Measurements from ENCODE around the gene MCAM.

The MCAM gene

DNA sequence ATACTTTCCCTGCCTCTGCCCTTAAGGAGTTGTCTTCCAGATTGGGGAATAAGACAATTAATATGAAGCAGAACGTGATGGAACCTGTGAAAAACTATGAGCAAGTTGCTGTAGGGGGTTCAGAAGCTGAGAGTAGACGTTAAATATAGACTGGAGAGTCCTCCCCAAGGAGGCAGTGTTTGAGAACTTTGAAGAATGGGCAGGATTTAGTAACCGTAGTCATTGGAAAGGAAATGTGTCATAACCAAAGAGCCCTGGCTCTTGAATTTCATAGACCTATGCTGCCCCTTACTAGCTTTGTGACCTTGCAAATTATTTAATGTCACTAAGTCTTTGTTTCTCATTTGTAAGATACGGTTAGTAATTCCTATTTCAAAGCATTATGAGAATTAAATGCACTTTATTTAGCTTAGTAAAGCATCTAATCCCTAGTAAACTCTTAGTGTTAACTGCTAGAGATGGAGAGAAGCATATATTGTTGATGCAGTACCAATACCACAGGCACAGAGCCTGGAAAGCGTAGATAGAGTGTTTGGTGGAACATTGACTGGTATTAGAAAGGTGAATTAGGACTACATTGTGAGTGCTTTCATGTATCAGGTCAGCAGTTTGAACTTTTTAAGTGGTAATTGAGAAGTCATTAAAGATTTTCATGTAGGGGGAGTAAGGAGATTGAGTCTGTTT is 54.1 kb downstream of the MCAM start:
- TF ChIP-seq ZNF274 (IDR thresholded peaks at IDR 0.05; ENCODE audit: low read depth, low read length) = no peak
- H3K4me3 ChIP-seq (ENCODE audit: low read length) = no peak overlapping the region

DNA sequence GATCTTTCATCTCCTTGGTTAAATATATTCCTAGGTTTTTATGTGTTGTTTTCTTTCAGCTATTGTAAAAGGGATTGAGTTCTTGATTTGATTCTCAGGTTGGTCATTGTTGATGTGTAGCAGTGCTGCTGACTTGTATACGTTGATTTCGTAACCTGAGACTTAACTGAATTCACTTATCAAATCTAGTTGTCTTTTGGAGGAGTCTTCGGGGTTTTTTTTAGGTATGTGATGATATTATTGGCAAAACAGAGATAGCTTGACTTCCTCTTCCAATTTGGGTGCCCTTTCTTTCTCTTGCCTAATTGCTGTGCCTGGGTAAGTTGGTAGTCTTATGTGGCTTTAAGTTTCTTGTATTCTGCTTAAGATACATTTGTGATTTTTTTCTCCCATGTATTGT is 57.9 kb downstream of the MCAM start:
- no peak overlapping the region for H3K4me3 ChIP-seq (ENCODE audit: low read length)
- TF ChIP-seq ZNF274 (IDR thresholded peaks at IDR 0.05; ENCODE audit: low read depth, low read length) = no peak
